ENCODE measurements around the gene ARMH1.

GRCh38 chr1:44651069-44651468, 23.4 kb upstream of the ARMH1 start:
- TF ChIP-seq EP300 (IDR thresholded peaks at IDR 0.05) (no peak), CTCF (IDR thresholded peaks at IDR 0.05) (no peak)

Data from ovary (tissue), 3 donors.